Measurements from ENCODE around the gene GRIP2.

The GRIP2 gene

DNA sequence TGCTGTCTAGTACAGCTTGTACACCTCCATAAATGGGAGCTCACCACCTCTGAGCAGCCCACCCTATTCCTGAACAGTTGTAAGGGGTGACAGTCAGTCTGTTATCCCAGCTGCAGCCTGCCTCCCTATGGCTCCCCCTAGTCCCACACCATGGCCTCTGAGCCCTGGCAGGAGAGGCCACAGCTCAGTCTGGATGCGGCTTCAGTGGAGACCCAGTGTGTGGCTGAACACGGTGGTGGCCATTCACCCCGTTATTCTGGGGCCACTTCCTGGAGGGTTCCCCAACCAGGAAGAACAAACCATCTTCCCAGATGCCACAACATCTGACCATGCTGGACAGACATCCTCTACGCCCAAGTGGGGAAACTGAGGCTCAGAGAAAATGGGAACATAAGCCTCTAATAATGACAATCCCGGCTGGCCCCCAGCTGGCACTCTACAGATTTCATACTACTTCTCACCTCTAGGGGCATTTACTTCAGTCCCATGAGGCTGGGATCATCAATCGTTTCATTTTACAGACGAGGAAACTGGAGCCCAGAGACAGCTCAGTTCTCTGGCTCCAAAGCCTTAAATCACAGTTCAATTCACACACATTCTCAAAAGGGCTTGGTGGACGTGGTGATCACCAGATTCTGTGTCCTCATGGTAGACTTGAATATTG, 9.2 kb upstream of the GRIP2 start:
- WGBS (ENCODE audit: insufficient coverage, insufficient read length), result no CpG with 5 or more reads among the region's 8 CpGs
- H3K9me3 ChIP-seq (ENCODE audit: control insufficient read depth, insufficient read depth, low read length), result no peaks in the 10 kb centered on the region
- no peak for DNase-seq (ENCODE audit: low read depth, low spot score)

DNA sequence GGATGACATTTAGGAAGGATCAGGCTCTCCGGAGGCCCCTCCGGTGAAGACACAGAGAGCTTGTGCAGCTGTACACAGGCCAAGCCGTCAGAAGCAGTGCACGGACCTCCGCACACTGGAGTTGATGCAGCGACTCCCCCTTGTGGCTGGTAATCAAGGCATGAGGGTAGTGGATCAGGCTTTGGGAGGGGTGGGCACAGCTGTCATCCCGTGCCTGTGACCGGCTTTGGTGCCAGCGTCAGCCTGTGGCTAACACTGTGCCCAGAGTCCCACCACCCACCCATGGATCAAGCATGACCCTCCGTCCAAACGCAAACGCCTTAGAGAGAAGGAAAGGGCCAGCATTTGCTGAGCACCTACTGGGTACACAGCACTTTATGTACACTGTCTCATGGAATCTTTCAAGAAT, 8.2 kb upstream of the GRIP2 start:
- Histone ChIP-seq H3K4me1 (ENCODE audit: control insufficient read depth, insufficient read depth, low read length) (no peaks in the 10 kb centered on the region), H3K4me3 (ENCODE audit: low read length) (no peak overlapping the region), H3K27ac (ENCODE audit: low read length) (no peak overlapping the region), H3K9me3 (ENCODE audit: control insufficient read depth, insufficient read depth, low read length) (no peaks in the 10 kb centered on the region), H3K27me3 (ENCODE audit: control insufficient read depth, insufficient read depth, low read length) (no peaks in the 10 kb centered on the region), H3K36me3 (ENCODE audit: control insufficient read depth, insufficient read depth, low read length) (no peaks in the 10 kb centered on the region; the same call in 1 of the 2 replicates)
- no CpG with 5 or more reads among the region's 12 CpGs for WGBS (ENCODE audit: insufficient coverage, insufficient read length)
- peak; percentile 29 for DNase-seq (ENCODE audit: low read depth, low spot score)

More for the DNA sequence above, 9.2 kb upstream of the GRIP2 start:
- no peaks in the 10 kb centered on the region; the same call in 1 of the 2 replicates for H3K36me3 ChIP-seq (ENCODE audit: control insufficient read depth, insufficient read depth, low read length)
- H3K4me3 ChIP-seq (ENCODE audit: low read length), result no peak overlapping the region
- no peaks in the 10 kb centered on the region for H3K27me3 ChIP-seq (ENCODE audit: control insufficient read depth, insufficient read depth, low read length)
- no peaks in the 10 kb centered on the region for H3K4me1 ChIP-seq (ENCODE audit: control insufficient read depth, insufficient read depth, low read length)
- no peak overlapping the region for H3K27ac ChIP-seq (ENCODE audit: low read length)

DNA sequence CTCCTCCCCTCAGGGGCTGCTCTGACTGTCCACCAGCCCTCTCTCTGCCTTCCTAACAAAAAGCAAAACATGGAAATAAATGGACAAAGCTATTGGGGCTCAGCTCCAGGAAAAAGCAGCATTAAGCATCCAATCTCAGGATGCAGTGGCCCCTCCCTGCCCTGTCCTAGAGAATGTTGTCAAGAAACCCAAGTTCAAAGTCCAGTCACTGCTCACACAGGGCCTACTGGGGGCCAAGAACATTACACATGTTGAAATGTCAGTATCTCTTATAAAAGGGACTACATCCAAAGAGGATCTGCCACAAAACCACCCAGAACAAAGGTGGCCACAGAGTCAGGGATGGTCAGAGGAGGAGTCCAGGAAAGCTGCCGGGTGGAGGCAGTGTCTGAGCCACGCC, 7.6 kb upstream of the GRIP2 start:
- Histone ChIP-seq H3K4me3 (ENCODE audit: low read length) (no peak overlapping the region), H3K27me3 (ENCODE audit: control insufficient read depth, insufficient read depth, low read length) (no peaks in the 10 kb centered on the region), H3K9me3 (ENCODE audit: control insufficient read depth, insufficient read depth, low read length) (no peaks in the 10 kb centered on the region), H3K4me1 (ENCODE audit: control insufficient read depth, insufficient read depth, low read length) (no peaks in the 10 kb centered on the region), H3K36me3 (ENCODE audit: control insufficient read depth, insufficient read depth, low read length) (no peaks in the 10 kb centered on the region; the same call in 1 of the 2 replicates), H3K27ac (ENCODE audit: low read length) (no peak overlapping the region)
- no peak for DNase-seq (ENCODE audit: low read depth, low spot score)
- WGBS (ENCODE audit: insufficient coverage, insufficient read length), result no CpG with 5 or more reads among the region's 2 CpGs

DNA sequence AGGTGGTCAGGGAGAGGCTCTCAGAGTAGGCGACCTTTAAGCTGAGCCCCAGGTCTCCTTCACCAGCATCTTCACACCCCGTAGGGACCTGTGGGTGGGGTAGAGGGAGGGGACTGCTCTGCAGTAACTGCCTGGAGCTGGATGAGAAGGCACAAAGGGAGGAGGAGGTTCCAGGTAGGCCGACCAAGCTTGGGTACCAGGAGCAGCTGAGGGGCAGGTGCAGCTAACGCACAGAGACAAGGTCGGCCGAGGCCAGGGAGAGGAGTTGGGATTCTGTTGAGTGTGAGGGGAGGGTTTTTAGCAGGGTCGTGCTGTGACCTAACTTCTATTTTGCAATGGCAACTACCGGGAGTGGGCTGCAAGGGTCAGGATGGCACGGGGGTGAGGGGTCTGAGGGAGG, 5.9 kb upstream of the GRIP2 start:
- H3K4me1 ChIP-seq (ENCODE audit: control insufficient read depth, insufficient read depth, low read length), result no peaks in the 10 kb centered on the region
- no peaks in the 10 kb centered on the region; the same call in 1 of the 2 replicates for H3K36me3 ChIP-seq (ENCODE audit: control insufficient read depth, insufficient read depth, low read length)
- no peaks in the 10 kb centered on the region for H3K9me3 ChIP-seq (ENCODE audit: control insufficient read depth, insufficient read depth, low read length)
- no CpG with 5 or more reads among the region's 9 CpGs for WGBS (ENCODE audit: insufficient coverage, insufficient read length)
- no peaks in the 10 kb centered on the region for H3K27me3 ChIP-seq (ENCODE audit: control insufficient read depth, insufficient read depth, low read length)
- no peak for DNase-seq (ENCODE audit: low read depth, low spot score)
- no peak overlapping the region for H3K4me3 ChIP-seq (ENCODE audit: low read length)
- H3K27ac ChIP-seq (ENCODE audit: low read length), result no peak overlapping the region

DNA sequence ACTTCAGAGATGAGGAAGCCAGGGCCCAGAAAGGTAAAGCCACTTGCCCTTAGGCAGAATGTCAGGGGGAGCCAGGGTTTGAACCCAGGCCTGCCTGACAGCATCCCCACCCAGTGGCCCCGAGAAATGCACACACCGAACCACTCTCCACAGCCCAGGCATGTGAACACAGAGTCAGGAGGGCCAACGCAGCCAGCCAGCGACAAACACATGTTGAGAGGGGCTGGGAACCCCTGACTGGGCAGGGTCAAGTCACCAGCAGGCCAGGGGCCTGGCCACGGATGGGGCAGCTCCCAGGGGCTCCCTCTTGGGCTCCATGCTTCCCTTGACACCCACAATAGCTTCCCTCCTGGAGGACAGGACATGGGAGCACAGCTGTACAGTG, 5.1 kb upstream of the GRIP2 start:
- Histone ChIP-seq H3K27ac (ENCODE audit: low read length) (no peak overlapping the region), H3K4me3 (ENCODE audit: low read length) (no peak overlapping the region), H3K4me1 (ENCODE audit: control insufficient read depth, insufficient read depth, low read length) (no peaks in the 10 kb centered on the region), H3K9me3 (ENCODE audit: control insufficient read depth, insufficient read depth, low read length) (no peaks in the 10 kb centered on the region), H3K36me3 (ENCODE audit: control insufficient read depth, insufficient read depth, low read length) (no peaks in the 10 kb centered on the region; the same call in 1 of the 2 replicates), H3K27me3 (ENCODE audit: control insufficient read depth, insufficient read depth, low read length) (no peaks in the 10 kb centered on the region)
- no CpG with 5 or more reads among the region's 5 CpGs for WGBS (ENCODE audit: insufficient coverage, insufficient read length)
- DNase-seq (ENCODE audit: low read depth, low spot score), result no peak

DNA sequence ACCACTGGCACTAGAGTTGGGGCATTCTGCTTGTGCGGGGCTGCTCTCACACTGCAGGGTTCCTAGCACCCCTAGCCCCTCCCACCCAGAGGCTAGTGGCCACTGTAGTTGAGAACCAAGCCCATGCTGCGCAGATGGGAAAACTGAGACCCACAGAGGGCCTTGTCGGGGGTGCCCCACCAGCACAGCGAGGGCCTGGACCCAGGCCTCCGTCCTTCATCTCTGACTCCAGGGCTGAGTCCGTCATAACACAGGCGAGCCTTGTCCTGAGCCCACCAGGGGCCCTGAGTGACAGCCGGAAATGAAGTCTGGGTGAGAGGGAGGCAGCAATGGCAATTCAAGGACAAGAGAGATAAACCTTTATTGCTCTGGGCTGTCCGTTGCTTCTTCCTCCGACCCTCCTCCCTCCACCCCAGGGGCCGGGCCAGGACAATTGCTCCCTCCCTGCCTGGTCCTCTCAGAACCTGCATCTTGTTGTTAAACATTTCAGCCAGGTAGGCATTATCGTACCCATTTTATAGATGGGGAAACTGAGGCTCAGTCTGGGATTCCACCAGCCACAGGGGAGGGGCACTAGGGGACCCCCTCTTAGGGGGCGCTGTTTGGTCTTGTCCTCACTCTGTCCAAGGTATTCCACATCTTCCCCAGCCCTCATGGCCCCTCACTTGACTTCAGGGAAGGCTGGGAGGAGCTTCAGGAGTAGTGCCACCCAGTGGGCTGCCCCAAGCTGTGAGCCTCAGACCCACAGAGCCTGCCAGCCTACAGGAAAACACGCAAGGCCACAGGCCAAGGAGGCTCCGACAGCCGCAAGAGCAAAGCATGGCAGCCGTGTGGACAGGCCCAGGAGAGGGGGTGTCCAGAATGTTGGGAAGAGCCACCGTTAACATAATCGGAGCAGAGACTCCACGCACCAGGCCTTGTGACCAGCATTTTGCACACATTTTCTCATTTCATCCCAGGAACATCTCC, 4.4 kb upstream of the GRIP2 start:
- Histone ChIP-seq H3K27ac (ENCODE audit: low read length) (no peak overlapping the region), H3K27me3 (ENCODE audit: control insufficient read depth, insufficient read depth, low read length) (no peaks in the 10 kb centered on the region), H3K36me3 (ENCODE audit: control insufficient read depth, insufficient read depth, low read length) (no peaks in the 10 kb centered on the region; the same call in 1 of the 2 replicates), H3K4me1 (ENCODE audit: control insufficient read depth, insufficient read depth, low read length) (0 out of 2 replicates have a peak, but pooled peaks cover 2% of the 10 kb centered on the region), H3K4me3 (ENCODE audit: low read length) (no peak overlapping the region), H3K9me3 (ENCODE audit: control insufficient read depth, insufficient read depth, low read length) (no peaks in the 10 kb centered on the region)
- no peak for DNase-seq (ENCODE audit: low read depth, low spot score)
- no CpG with 5 or more reads among the region's 20 CpGs for WGBS (ENCODE audit: insufficient coverage, insufficient read length)

DNA sequence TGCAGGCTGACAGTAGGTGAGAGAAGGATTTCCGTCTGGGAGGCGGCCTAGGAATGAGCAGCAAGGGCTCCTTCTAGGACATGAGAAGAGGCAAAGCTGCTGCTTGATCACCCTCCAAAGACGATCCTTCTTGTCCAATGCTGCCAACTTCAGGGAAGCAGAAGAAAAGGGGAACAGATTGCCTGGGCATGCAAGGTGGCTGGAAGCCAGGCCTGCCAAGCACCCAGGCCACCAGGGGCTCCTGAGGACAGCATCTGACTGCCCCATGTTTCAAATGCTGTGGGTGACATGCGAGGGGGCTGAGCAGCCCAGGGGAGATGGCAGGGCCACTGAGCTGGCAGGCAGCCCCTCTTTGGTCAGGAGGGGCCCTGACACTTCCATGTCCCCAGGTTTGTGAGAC, 3.3 kb upstream of the GRIP2 start:
- H3K27me3 ChIP-seq (ENCODE audit: control insufficient read depth, insufficient read depth, low read length), result no peaks in the 10 kb centered on the region
- no peaks in the 10 kb centered on the region for H3K9me3 ChIP-seq (ENCODE audit: control insufficient read depth, insufficient read depth, low read length)
- no peak overlapping the region for H3K27ac ChIP-seq (ENCODE audit: low read length)
- WGBS (ENCODE audit: insufficient coverage, insufficient read length), result no CpG with 5 or more reads among the region's 4 CpGs
- DNase-seq (ENCODE audit: low read depth, low spot score), result no peak
- H3K36me3 ChIP-seq (ENCODE audit: control insufficient read depth, insufficient read depth, low read length), result no peaks in the 10 kb centered on the region; the same call in 1 of the 2 replicates
- 0 out of 2 replicates have a peak, but pooled peaks cover 2% of the 10 kb centered on the region for H3K4me1 ChIP-seq (ENCODE audit: control insufficient read depth, insufficient read depth, low read length)
- no peak overlapping the region for H3K4me3 ChIP-seq (ENCODE audit: low read length)

DNA sequence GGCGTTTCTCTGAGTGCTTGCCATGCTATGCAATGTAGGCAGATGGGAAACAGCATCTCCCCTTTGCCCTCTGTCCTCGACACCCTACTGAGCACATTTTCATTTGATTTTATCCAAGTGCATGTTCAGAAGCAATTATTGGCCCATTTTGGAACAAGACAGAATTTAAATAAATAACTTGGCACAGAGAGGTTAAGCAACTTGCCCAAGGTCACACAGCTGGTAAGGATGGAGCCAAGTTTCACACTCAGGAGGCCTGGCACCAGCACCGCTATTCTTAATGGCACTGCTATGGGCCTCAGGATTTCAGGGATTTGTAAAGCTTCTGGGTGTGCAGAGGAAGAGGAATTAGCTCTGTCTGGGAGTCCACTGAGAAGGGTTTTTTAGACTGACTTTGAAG, 2.5 kb upstream of the GRIP2 start:
- no peak overlapping the region for H3K27ac ChIP-seq (ENCODE audit: low read length)
- WGBS (ENCODE audit: insufficient coverage, insufficient read length), result no CpG with 5 or more reads among the region's 3 CpGs
- no peaks in the 10 kb centered on the region for H3K9me3 ChIP-seq (ENCODE audit: control insufficient read depth, insufficient read depth, low read length)
- H3K4me3 ChIP-seq (ENCODE audit: low read length), result no peak overlapping the region
- H3K27me3 ChIP-seq (ENCODE audit: control insufficient read depth, insufficient read depth, low read length), result no peaks in the 10 kb centered on the region
- 0 out of 2 replicates have a peak, but pooled peaks cover 3% of the 10 kb centered on the region for H3K4me1 ChIP-seq (ENCODE audit: control insufficient read depth, insufficient read depth, low read length)
- no peaks in the 10 kb centered on the region; the same call in 1 of the 2 replicates for H3K36me3 ChIP-seq (ENCODE audit: control insufficient read depth, insufficient read depth, low read length)
- no peak for DNase-seq (ENCODE audit: low read depth, low spot score)

DNA sequence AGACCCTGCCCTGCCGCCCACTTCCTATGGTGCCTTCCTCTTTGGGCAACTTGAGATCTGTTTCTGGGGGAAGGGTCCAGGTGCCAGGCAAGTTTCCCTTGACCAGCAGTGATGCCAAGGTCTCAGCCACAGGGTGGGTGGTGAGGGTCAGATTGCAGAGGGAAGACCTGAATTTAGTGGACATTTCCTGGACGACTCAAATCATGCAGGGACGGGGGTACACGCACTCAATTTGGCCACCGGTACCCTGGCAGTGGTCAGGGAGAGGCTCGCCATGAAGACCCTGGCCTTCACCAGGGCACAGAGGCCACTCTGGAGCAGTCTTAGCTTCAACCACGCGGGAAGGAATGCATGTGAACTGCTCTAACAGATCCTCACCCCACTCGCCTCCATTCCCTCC, 1.5 kb upstream of the GRIP2 start:
- no peaks in the 10 kb centered on the region for H3K9me3 ChIP-seq (ENCODE audit: control insufficient read depth, insufficient read depth, low read length)
- H3K27me3 ChIP-seq (ENCODE audit: control insufficient read depth, insufficient read depth, low read length), result no peaks in the 10 kb centered on the region
- no CpG with 5 or more reads among the region's 9 CpGs for WGBS (ENCODE audit: insufficient coverage, insufficient read length)
- DNase-seq (ENCODE audit: low read depth, low spot score), result no peak
- H3K4me3 ChIP-seq (ENCODE audit: low read length), result no peak overlapping the region
- H3K36me3 ChIP-seq (ENCODE audit: control insufficient read depth, insufficient read depth, low read length), result no peaks in the 10 kb centered on the region; the same call in 1 of the 2 replicates
- no peak overlapping the region for H3K27ac ChIP-seq (ENCODE audit: low read length)
- H3K4me1 ChIP-seq (ENCODE audit: control insufficient read depth, insufficient read depth, low read length), result 0 out of 2 replicates have a peak, but pooled peaks cover 6% of the 10 kb centered on the region

DNA sequence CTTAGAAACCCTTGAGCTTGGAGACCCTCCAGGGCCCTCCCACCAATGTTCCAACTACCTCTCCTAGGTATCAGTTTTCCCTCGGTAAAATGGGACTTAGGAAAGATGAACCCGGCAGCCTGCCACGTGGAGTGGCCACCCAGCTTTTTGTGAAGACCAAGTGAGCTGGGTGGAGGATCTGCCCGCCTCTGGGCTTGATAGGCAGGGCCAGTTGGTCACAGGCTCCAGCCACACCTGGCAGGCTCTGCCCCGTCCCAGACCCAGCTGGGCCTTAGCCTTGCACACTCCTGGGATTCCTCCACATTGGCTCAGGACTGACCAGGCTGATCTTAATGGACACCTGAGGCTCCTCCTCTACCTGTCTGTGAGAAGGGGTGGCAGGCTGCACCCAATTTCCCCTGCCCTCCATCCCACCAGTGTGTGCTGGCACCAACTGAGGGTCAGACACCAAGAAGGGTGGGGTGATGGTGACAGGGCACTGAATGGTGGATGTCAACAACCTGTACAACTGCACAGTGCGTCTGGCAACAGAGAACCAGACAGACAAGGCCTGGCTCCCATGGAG, 761 bp upstream of the GRIP2 start:
- no peaks in the 10 kb centered on the region for H3K9me3 ChIP-seq (ENCODE audit: control insufficient read depth, insufficient read depth, low read length)
- H3K27me3 ChIP-seq (ENCODE audit: control insufficient read depth, insufficient read depth, low read length), result no peaks in the 10 kb centered on the region
- DNase-seq (ENCODE audit: low read depth, low spot score), result no peak
- no peak overlapping the region for H3K27ac ChIP-seq (ENCODE audit: low read length)
- H3K4me3 ChIP-seq (ENCODE audit: low read length), result no peak overlapping the region
- H3K36me3 ChIP-seq (ENCODE audit: control insufficient read depth, insufficient read depth, low read length), result no peaks in the 10 kb centered on the region; the same call in 1 of the 2 replicates
- WGBS (ENCODE audit: insufficient coverage, insufficient read length), result no CpG with 5 or more reads among the region's 6 CpGs
- H3K4me1 ChIP-seq (ENCODE audit: control insufficient read depth, insufficient read depth, low read length), result 0 out of 2 replicates have a peak, but pooled peaks cover 6% of the 10 kb centered on the region

All from iPS DF 6.9 (cell line).